Gastroesophageal sphincter (tissue), 3 donors: ENCODE data around the gene DCDC2.

Experiments
- POLR2A ChIP-seq, 2 donors: fragments of 450-650 bp; IDR thresholded peaks; one replicate each; pipeline ENCODE4 v1.6.1; 2017; ENCODE audit warnings: antibody characterized with exemption in 2 of 2, mild to moderate bottlenecking in 2 of 2, moderate library complexity in 1 of 2
- POLR2AphosphoS5 ChIP-seq: sonication (generic); formaldehyde crosslinking; IDR thresholded peaks from one replicate; pipeline ENCODE4 v1.6.1; 2017; ENCODE audit warnings: antibody characterized with exemption
- TF ChIP-seq, protein P1 (sequence below), 4 experiments: fragments of 200-600 bp in 2 of 4; fragments of 450-650 bp in 2 of 4; sonication (generic) in 1 of 4; IDR thresholded peaks; one replicate each; pipeline ENCODE4 v1.5.1; 2017 to 2019; ENCODE audit warnings: antibody characterized with exemption in 4 of 4, mild to moderate bottlenecking in 2 of 4, moderate library complexity in 2 of 4

GRCh38 chr6:24334285-24334684, 23.6 kb downstream of the DCDC2 start:
- TF ChIP-seq POLR2A (IDR thresholded peaks at IDR 0.05) (no peak), POLR2AphosphoS5 (no peak)
- TF ChIP-seq, protein P1, sequence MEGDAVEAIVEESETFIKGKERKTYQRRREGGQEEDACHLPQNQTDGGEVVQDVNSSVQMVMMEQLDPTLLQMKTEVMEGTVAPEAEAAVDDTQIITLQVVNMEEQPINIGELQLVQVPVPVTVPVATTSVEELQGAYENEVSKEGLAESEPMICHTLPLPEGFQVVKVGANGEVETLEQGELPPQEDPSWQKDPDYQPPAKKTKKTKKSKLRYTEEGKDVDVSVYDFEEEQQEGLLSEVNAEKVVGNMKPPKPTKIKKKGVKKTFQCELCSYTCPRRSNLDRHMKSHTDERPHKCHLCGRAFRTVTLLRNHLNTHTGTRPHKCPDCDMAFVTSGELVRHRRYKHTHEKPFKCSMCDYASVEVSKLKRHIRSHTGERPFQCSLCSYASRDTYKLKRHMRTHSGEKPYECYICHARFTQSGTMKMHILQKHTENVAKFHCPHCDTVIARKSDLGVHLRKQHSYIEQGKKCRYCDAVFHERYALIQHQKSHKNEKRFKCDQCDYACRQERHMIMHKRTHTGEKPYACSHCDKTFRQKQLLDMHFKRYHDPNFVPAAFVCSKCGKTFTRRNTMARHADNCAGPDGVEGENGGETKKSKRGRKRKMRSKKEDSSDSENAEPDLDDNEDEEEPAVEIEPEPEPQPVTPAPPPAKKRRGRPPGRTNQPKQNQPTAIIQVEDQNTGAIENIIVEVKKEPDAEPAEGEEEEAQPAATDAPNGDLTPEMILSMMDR (IDR thresholded peaks at IDR 0.05): no peak
